Dermis blood vessel endothelial cell (primary cell): ENCODE measurements around the gene CD22. TPM values are rescaled to one million over a fixed set of nuclear protein-coding genes. Genes with fewer than 3 reads are reported as not detected.
"Not testable (repeated sequence)": the region's sequence is repeated elsewhere in the genome, so short reads cannot be mapped to it uniquely, and the experiment has no call there.

ENCODE experiments used
- DNase-seq: peaks from one replicate; pipeline ENCODE4 v3.0.0; 2010
- total RNA-seq: library from RNA; depleted of rRNA; stranded (reverse); fragments of >200 nt; gene quantifications from 2 replicates; pipeline ENCODE4 v1.2.3, GENCODE V29; 2014

CD22 gene
- total RNA-seq, 1 donor from 2014 or later = 0.34 TPM

DNA sequence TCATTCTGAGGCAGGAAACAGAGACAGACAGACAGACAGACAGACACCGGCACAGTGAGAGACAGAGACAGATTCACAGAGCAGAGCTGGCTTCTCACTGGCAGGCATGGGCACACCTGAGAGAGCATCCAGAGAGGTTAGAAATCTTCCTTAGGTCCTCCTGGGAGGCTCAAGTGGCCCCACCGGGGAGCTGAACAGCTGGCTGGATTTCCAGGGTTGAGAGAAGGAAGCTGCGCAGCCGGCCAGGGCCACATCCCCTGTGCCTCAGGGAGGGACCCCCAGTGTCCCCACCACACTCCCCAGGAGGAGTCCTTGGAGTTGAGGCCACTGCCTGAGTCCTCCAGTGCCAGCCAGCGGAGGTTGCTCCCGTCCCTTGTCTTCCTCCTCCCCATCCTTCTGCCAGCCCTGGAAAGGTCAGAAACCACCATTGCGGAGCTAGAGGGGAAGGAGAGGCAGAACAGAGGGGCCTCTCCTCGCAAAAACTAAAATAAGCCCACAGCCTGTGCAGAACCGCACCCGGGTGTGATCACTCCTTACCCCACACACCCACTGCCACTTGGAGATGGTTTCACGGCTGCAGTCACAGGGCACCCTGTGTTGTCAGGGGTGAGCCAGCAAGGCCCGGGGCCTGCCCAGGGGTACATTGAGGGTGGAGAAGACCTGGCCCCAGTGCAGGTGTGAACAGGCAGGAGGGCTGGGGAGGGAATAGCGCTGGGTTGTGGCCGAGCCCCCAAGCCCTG lies 33.4 kb downstream of the CD22 start:
- no peak for DNase-seq

DNA sequence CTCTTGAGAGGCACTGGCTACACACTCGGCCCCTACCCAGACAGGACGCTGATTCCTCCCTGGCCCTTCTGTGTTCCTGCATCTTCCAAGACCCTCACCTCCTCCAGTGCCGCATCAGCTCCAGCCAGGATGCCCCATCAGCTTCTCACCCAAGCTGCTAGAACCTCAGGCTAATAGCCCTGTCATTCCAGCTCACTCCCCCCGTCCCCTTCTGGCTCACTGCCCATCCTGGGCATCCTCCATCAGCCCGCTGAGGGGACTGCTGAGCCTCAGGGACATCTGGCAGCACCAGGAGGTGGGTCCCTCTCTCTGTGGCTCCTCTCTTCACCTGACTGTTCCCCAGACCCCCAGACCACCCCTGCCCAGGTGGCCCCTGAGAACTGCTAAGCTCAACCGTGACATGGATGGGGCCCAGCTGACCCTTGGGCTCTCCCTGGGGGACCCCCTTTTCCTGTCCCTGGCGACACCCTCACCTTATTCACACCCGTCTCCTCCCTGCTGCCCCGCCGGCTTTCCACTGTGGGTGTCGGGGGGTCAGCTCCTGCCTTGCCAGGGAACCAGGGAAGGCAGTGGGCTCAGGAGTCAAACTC lies 34.1 kb downstream of the CD22 start:
- DNase-seq = no peak

DNA sequence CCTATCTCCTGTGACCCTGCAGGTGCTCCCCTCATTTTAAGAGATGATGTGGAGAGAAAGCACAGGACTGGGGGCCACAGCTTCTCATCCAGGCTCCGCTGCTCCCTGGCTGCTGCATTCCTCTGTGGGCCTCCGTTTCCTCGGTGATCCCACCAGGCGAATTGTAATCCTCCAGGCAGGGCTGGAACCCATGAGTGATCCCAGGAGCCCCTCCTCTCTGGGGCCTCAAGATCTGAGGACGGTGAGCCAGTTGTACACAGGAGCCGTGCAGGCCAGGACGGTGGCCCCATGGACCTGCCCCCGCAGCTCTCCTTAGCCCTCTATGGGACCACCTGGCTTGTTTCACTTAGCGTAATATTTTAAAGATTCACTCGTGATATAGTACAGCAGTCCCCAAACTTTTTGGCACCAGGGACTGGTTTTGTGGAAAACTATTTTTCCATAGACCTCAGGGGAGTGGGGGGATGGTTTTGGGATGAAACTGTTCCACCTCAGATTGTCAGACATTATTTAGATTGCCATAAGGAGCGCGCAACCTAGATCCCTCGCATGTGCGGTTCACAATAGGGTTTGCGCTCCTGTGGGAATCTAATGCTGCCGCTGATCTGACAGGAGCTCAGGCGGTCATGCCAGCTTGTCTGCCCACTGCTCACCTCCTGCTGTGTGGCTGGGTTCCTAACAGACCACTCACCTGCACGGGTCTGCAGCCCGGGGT lies 34.9 kb downstream of the CD22 start:
- DNase-seq = no peak

DNA sequence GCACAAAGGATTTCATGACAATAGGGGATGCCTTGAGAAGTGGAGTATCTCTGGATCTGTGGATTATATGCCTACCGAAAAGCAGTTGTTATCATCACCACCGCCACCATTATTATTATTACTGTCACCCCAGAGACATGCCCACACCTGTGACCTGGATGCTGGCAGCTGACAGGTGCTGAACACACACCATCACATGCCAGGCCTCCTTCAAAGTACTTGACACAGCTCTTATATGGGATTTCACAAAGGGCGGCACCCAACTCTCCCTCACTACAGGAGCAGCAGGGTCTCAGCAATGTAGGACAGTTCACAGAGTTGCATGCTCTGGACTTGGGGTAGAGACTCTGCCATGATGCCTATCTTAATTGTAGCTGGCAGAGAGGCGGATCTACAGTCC lies 36.3 kb downstream of the CD22 start:
- no peak for DNase-seq

DNA sequence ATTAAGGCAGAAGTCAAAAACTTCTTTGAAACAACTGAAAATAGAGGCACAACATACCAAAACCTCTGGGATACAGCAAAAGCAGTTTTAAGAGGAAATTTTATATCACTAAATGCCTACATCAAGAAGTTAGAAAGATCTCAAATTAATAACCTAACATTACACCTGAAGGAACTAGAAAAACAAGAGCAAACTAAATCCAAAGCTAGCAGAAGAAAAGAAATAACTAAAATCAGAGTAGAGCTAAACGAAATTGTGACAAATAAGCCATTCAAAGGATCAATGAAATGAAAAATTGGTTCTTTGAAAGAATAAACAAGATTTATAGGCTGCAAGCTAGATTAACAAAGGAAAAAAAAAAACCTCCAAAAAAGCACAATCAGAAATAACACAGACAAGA lies 39.4 kb downstream of the CD22 start:
- no peak for DNase-seq

DNA sequence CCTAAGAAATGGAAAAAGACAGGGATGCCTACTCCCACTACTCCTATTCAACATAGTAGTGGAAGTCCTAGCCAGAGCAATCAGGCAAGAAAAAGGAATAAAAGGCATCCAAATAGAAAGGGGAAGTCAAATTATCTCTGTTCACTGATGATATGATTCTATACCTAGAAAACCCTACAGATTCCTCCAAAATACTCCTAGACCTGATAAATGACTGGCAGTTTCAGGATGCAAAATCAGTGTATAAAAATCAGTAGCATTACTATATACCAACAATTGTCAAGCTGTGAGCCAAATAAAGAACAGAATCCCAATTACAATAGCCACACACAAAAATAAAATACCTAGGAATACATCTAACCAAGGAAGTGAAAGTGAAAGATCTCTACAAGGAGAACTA lies 40.5 kb downstream of the CD22 start:
- DNase-seq = no peak

GRCh38 chr19:35370722-35371121 lies 41.7 kb downstream of the CD22 start, which contains the start of gene GPR42:
GPR42 (plus strand) TSS chr19:35371068; CDS start chr19:35371360, 292 bp downstream.
- DNase-seq = no peak

- no peak for DNase-seq
Measured at GRCh38 chr19:35373492-35373891, 44.5 kb downstream of the CD22 start.

DNA sequence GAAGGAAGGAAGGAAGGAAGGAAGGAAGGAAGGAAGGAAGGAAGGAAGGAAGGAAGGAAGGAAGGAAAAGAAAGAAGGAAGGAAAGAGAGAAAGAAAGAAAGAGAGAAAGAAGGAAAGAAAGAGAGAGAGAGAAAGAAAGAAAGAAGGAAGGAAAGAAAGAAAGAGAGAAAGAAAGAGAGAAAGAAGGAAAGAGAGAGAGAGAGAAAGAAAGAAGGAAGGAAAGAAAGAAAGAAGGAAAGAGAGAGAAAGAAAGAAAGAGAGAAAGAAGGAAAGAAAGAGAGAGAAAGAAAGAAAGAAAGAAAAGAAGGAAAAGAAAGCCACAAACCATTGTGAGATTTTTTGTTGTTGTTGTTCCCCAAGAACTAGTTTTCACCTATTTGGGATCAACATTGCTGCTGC lies 45.0 kb downstream of the CD22 start:
- not testable (repeated sequence) for DNase-seq

GRCh38 chr19:35375505-35376307 lies 46.7 kb downstream of the CD22 start:
- no peak for DNase-seq

- DNase-seq = no peak
Measured at GRCh38 chr19:35377656-35378055, 48.7 kb downstream of the CD22 start.

GRCh38 chr19:35378356-35378755 lies 49.4 kb downstream of the CD22 start:
- no peak for DNase-seq

GRCh38 chr19:35379545-35379944 lies 50.6 kb downstream of the CD22 start:
- not testable (repeated sequence) for DNase-seq

DNA sequence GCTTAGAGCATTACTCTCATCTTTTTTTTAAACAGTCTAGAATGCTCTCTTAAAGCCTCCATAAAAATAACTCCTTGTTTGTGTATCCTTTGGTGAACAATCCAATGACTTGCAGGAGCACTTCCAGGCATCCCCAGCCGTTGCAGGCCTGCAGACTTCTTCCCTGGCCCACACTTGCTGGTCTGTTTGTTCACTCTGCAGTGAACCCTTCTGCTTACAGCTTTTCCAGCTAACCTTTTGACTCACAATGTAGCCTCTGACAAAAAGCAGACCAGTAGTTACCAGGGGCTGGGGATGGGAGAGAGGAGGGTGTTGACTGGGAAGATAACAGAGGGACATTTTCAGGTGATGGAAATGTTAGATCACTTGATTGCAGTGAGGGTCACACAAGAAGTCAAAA lies 51.0 kb downstream of the CD22 start:
- DNase-seq = no peak

GRCh38 chr19:35380450-35381124 lies 51.6 kb downstream of the CD22 start:
- no peak for DNase-seq

DNA sequence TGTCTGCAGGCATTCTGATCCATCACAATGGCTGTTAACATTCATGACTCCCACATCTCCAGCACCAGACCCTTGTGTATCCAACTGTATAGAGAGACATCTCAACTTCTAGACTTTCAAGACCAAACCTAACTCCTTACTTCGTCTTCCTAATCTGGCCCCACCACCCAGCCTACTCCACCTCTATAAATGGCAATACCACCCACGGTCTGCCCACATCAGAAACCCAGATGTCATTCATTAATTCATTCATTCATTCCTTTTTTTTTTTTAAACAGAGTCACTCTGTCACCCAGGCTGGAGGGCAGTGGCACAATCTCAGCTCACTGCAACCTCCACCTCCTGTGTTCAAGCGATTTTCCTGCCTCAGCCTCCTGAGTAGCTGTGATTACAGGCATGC lies 52.3 kb downstream of the CD22 start:
- no peak for DNase-seq

DNA sequence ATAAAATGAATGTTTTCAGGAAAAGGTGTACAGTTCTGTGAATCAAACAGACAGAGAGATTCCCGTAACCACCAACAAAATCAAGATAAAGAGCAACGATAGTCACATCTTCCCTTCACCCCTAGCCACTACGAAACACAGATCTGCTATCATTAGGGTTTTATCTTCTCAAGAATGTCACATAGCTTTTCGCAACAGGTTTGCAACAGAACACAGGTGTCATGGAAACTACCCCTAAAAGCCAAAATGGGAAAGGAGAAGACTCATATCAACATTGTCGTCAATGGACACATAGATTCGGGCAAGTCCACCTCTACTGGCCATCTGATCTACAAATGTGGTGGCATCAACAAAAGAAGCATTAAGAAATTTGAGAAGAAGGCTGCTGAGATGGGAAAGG lies 52.9 kb downstream of the CD22 start:
- DNase-seq = no peak

- DNase-seq = no peak
Measured at GRCh38 chr19:35383536-35383935, 54.5 kb downstream of the CD22 start.

GRCh38 chr19:35388277-35389054 lies 59.5 kb downstream of the CD22 start:
- DNase-seq = no peak

GRCh38 chr19:35389192-35389861 lies 60.3 kb downstream of the CD22 start:
- DNase-seq = no peak
